ENCODE results near the gene LAMTOR3.
A peak's percentile ranks its signal among the peaks of the same experiment; 100 is the strongest.

The LAMTOR3 gene

GRCh38 chr4:99894161-99894997 lies at the start of gene LAMTOR3:
Gene LAMTOR3, minus strand, starts transcription at chr4:99894427. Its CDS starts 464 bp downstream, at chr4:99893963.
- peak; percentile 76 for DNase-seq

GRCh38 chr4:99938243-99938753 lies 44.1 kb upstream of the LAMTOR3 start:
- DNase-seq = no peak

GRCh38 chr4:99934891-99935290 lies 40.7 kb upstream of the LAMTOR3 start:
- DNase-seq = no peak

GRCh38 chr4:99927566-99927965 lies 33.3 kb upstream of the LAMTOR3 start:
- no peak for DNase-seq

- no peak for DNase-seq
Observed at GRCh38 chr4:99921174-99921573, 26.9 kb upstream of the LAMTOR3 start.

GRCh38 chr4:99918656-99919055 lies 24.4 kb upstream of the LAMTOR3 start:
- DNase-seq = no peak

GRCh38 chr4:99917575-99917974 lies 23.3 kb upstream of the LAMTOR3 start:
- DNase-seq = no peak

- no peak for DNase-seq
Observed at GRCh38 chr4:99915449-99915848, 21.2 kb upstream of the LAMTOR3 start.

- DNase-seq = no peak
Observed at GRCh38 chr4:99894998-99895397, 771 bp upstream of the LAMTOR3 start.

- no peak for DNase-seq
Observed at GRCh38 chr4:99893839-99894160, 427 bp downstream of the LAMTOR3 start.

GRCh38 chr4:99893029-99893428 lies 1.2 kb downstream of the LAMTOR3 start:
- DNase-seq = no peak

GRCh38 chr4:99891351-99891750 lies 2.9 kb downstream of the LAMTOR3 start:
- no peak for DNase-seq

GRCh38 chr4:99887837-99888236 lies 6.4 kb downstream of the LAMTOR3 start:
- DNase-seq = no peak

- DNase-seq = no peak
Observed at GRCh38 chr4:99886146-99886545, 8.1 kb downstream of the LAMTOR3 start.

- DNase-seq = no peak
Observed at GRCh38 chr4:99885687-99886086, 8.5 kb downstream of the LAMTOR3 start.

- peak; percentile 2 for DNase-seq
Observed at GRCh38 chr4:99885063-99885664, 9.1 kb downstream of the LAMTOR3 start.

GRCh38 chr4:99879458-99879857 lies 14.8 kb downstream of the LAMTOR3 start:
- DNase-seq = no peak

- no peak for DNase-seq
Observed at GRCh38 chr4:99878604-99879003, 15.6 kb downstream of the LAMTOR3 start.

GRCh38 chr4:99876946-99877345 lies 17.3 kb downstream of the LAMTOR3 start:
- no peak for DNase-seq

GRCh38 chr4:99875071-99875470 lies 19.2 kb downstream of the LAMTOR3 start:
- DNase-seq = no peak

- no peak for DNase-seq
Observed at GRCh38 chr4:99872570-99872969, 21.7 kb downstream of the LAMTOR3 start.

GRCh38 chr4:99868126-99868596 lies 26.1 kb downstream of the LAMTOR3 start:
- no peak for DNase-seq

GRCh38 chr4:99863804-99864203 lies 30.4 kb downstream of the LAMTOR3 start:
- DNase-seq = no peak
